ENCODE data around the gene TMEM131. TPM values are rescaled to one million over a fixed set of nuclear protein-coding genes. Genes with fewer than 3 reads are reported as not detected.

Gene TMEM131
- polyA plus RNA-seq, 3 donors = 7.0 to 23.6 (median 8.2) TPM

DNA sequence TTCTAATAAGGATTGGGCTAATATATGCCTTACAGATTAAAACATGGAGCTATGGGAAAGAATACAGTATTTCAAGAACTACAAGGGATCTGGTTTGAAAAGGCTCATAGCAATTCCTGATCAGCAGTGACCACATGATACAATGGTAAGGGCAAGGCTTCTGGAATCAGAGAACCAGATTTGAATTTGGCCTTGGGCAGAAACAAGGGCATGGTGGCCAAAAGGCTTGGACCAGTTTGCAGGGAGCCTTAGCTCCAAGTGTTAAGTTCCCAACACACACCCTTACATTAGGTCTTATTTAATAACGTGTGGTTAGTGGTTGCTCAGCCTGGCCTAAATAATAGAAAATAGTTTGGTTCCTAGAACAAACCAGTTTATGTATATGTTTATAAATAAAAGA is 194.7 kb downstream of the TMEM131 start:
- Histone ChIP-seq H3K4me1 (ENCODE audit: control insufficient read depth in 1 of 2, insufficient read depth in 2 of 2, low read length in 2 of 2) (no peaks in the 10 kb centered on the region), H3K79me2 (ENCODE audit: insufficient read depth, low read length) (no peaks in the 10 kb centered on the region), H3K27me3 (ENCODE audit: control insufficient read depth in 2 of 2, insufficient read depth in 2 of 2, low read length in 2 of 2) (no peaks in the 10 kb centered on the region), H3K4me2 (replicated peaks; ENCODE audit: extremely low read depth, low read length, poor library complexity, severe bottlenecking) (no peak overlapping the region), H3K27ac (ENCODE audit: low read depth in 1 of 2, low read length in 2 of 2) (no peak overlapping the region), H2AFZ (ENCODE audit: insufficient read depth, low read depth, low read length, poor library complexity, severe bottlenecking) (no peak overlapping the region), H4K20me1 (ENCODE audit: insufficient read depth, low read length) (peaks cover under 1% of the 10 kb centered on the region), H3K9ac (ENCODE audit: insufficient read depth, low read length, poor library complexity, severe bottlenecking) (no peak overlapping the region), H3K4me3 (replicated peaks in 1 of 3; ENCODE audit: low read depth in 2 of 3, low read length in 3 of 3) (no peak overlapping the region), H3K36me3 (replicated peaks in 1 of 2; ENCODE audit: control insufficient read depth in 1 of 2, insufficient read depth in 2 of 2, low read length in 2 of 2) (peaks cover 86 to 100% of the 10 kb centered on the region in 2 donors), H3K9me3 (replicated peaks in 1 of 2; ENCODE audit: control insufficient read depth in 1 of 2, insufficient read depth in 1 of 2, low read length in 2 of 2) (no peaks in the 10 kb centered on the region)
- H3K9me3 Mint-ChIP-seq = no peaks in the 10 kb centered on the region
- H3K4me1 Mint-ChIP-seq = no peaks in the 10 kb centered on the region
- intact Hi-C loops (cut with micrococcal nuclease) = no loop called here
- DNase-seq = no peak
- H3K4me3 Mint-ChIP-seq = no peak overlapping the region
- no peaks in the 10 kb centered on the region for H3K27me3 Mint-ChIP-seq (ENCODE audit: low read depth in 3 of 3)
- H3K36me3 Mint-ChIP-seq = peaks cover 73 to 89% of the 10 kb centered on the region in 2 donors
- no peak overlapping the region for H3K27ac Mint-ChIP-seq
- whole genome bisulfite sequencing (ENCODE audit: insufficient coverage) = no CpG with 5 or more reads among the region's 1 CpG
- no peak for TF ChIP-seq CTCF (IDR thresholded peaks at IDR 0.05)

- no peak overlapping the region for H3K9ac ChIP-seq (ENCODE audit: insufficient read depth, low read length, poor library complexity, severe bottlenecking)
- H3K27me3 ChIP-seq (ENCODE audit: control insufficient read depth in 2 of 2, insufficient read depth in 2 of 2, low read length in 2 of 2) = no peaks in the 10 kb centered on the region
- no peak overlapping the region for H3K27ac Mint-ChIP-seq
- no peak overlapping the region for H3K4me3 ChIP-seq (replicated peaks in 1 of 3; ENCODE audit: low read depth in 2 of 3, low read length in 3 of 3)
- no peak overlapping the region for H3K4me2 ChIP-seq (replicated peaks; ENCODE audit: extremely low read depth, low read length, poor library complexity, severe bottlenecking)
- H4K20me1 ChIP-seq (ENCODE audit: insufficient read depth, low read length) = no peaks in the 10 kb centered on the region
- no peak overlapping the region for H2AFZ ChIP-seq (ENCODE audit: insufficient read depth, low read depth, low read length, poor library complexity, severe bottlenecking)
- H3K36me3 Mint-ChIP-seq = peaks cover 68 to 86% of the 10 kb centered on the region in 2 donors
- H3K4me1 Mint-ChIP-seq = no peaks in the 10 kb centered on the region
- WGBS (ENCODE audit: insufficient coverage) = 100% methylated on average over 1 of the region's 6 CpGs
- H3K36me3 ChIP-seq (replicated peaks in 1 of 2; ENCODE audit: control insufficient read depth in 1 of 2, insufficient read depth in 2 of 2, low read length in 2 of 2) = peaks cover 82 to 99% of the 10 kb centered on the region in 2 donors
- no peaks in the 10 kb centered on the region for H3K9me3 Mint-ChIP-seq
- H3K4me1 ChIP-seq (ENCODE audit: control insufficient read depth in 1 of 2, insufficient read depth in 2 of 2, low read length in 2 of 2) = no peaks in the 10 kb centered on the region
- H3K27ac ChIP-seq (ENCODE audit: low read depth in 1 of 2, low read length in 2 of 2) = no peak overlapping the region
- H3K79me2 ChIP-seq (ENCODE audit: insufficient read depth, low read length) = no peaks in the 10 kb centered on the region
- intact Hi-C loops (cut with micrococcal nuclease) = no loop called here
- TF ChIP-seq CTCF (IDR thresholded peaks at IDR 0.05) = no peak
- no peaks in the 10 kb centered on the region for H3K9me3 ChIP-seq (replicated peaks in 1 of 2; ENCODE audit: control insufficient read depth in 1 of 2, insufficient read depth in 1 of 2, low read length in 2 of 2)
- H3K4me3 Mint-ChIP-seq = no peak overlapping the region
- DNase-seq = no peak
- H3K27me3 Mint-ChIP-seq (ENCODE audit: low read depth in 3 of 3) = no peaks in the 10 kb centered on the region
Observed at GRCh38 chr2:97798416-97798815, 197.3 kb downstream of the TMEM131 start.
